Thyroid gland (tissue), 4 donors: ENCODE data around the gene VKORC1.

Experiments
- POLR2A ChIP-seq, 2 donors: fragments of 450-650 bp; IDR thresholded peaks; one replicate each; pipeline ENCODE4 v1.6.1; 2017; ENCODE audit warnings: antibody characterized with exemption in 2 of 2, mild to moderate bottlenecking in 2 of 2, moderate library complexity in 1 of 2
- TF ChIP-seq, protein P1 (sequence below), 6 experiments: fragments of 200-600 bp in 3 of 6; fragments of 450-650 bp in 3 of 6; sonication (generic) in 3 of 6; IDR thresholded peaks; one replicate each; pipeline ENCODE4 v1.5.1; 2016 to 2019; ENCODE audit warnings: antibody characterized with exemption in 6 of 6, mild to moderate bottlenecking in 2 of 6, inconsistent platforms in 1 of 6, moderate library complexity in 1 of 6

- TF ChIP-seq, protein P1, sequence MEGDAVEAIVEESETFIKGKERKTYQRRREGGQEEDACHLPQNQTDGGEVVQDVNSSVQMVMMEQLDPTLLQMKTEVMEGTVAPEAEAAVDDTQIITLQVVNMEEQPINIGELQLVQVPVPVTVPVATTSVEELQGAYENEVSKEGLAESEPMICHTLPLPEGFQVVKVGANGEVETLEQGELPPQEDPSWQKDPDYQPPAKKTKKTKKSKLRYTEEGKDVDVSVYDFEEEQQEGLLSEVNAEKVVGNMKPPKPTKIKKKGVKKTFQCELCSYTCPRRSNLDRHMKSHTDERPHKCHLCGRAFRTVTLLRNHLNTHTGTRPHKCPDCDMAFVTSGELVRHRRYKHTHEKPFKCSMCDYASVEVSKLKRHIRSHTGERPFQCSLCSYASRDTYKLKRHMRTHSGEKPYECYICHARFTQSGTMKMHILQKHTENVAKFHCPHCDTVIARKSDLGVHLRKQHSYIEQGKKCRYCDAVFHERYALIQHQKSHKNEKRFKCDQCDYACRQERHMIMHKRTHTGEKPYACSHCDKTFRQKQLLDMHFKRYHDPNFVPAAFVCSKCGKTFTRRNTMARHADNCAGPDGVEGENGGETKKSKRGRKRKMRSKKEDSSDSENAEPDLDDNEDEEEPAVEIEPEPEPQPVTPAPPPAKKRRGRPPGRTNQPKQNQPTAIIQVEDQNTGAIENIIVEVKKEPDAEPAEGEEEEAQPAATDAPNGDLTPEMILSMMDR (IDR thresholded peaks at IDR 0.05): no peak
- no peak for TF ChIP-seq POLR2A (IDR thresholded peaks at IDR 0.05)
Observed at GRCh38 chr16:31063495-31063842, 31.1 kb downstream of the VKORC1 start.
